Measurements from ENCODE around the gene SCN3A.

Gene SCN3A

GRCh38 chr2:165203689-165204559 lies at the start of gene SCN3A:
SCN3A (minus strand) TSS chr2:165204050; CDS start chr2:165176394, 27,656 bp downstream.
- DNase-seq, result no peak

GRCh38 chr2:165253178-165253577 lies 49.3 kb upstream of the SCN3A start:
- no peak for DNase-seq

- no peak for DNase-seq
Observed at GRCh38 chr2:165251366-165251765, 47.5 kb upstream of the SCN3A start.

- no peak for DNase-seq
Observed at GRCh38 chr2:165248238-165248637, 44.4 kb upstream of the SCN3A start.

GRCh38 chr2:165245081-165245793 lies 41.4 kb upstream of the SCN3A start:
- DNase-seq, result no peak

- no peak for DNase-seq
Observed at GRCh38 chr2:165240916-165241315, 37.1 kb upstream of the SCN3A start.

- no peak for DNase-seq
Observed at GRCh38 chr2:165239856-165240515, 36.1 kb upstream of the SCN3A start.

GRCh38 chr2:165239230-165239629 lies 35.4 kb upstream of the SCN3A start, which contains the start of gene SCN2A:
SCN2A (plus strand) TSS chr2:165239414; CDS start chr2:165295824, 56,410 bp downstream.
- no peak for DNase-seq

GRCh38 chr2:165238295-165238694 lies 34.4 kb upstream of the SCN3A start:
- no peak for DNase-seq

GRCh38 chr2:165237056-165237455 lies 33.2 kb upstream of the SCN3A start:
- no peak for DNase-seq

GRCh38 chr2:165227571-165227970 lies 23.7 kb upstream of the SCN3A start:
- no peak for DNase-seq

GRCh38 chr2:165224941-165225340 lies 21.1 kb upstream of the SCN3A start:
- no peak for DNase-seq

GRCh38 chr2:165219481-165219880 lies 15.6 kb upstream of the SCN3A start:
- no peak for DNase-seq

- no peak for DNase-seq
Observed at GRCh38 chr2:165214093-165214492, 10.2 kb upstream of the SCN3A start.

GRCh38 chr2:165208094-165208493 lies 4.2 kb upstream of the SCN3A start:
- DNase-seq, result no peak

GRCh38 chr2:165205865-165206264 lies 2.0 kb upstream of the SCN3A start:
- no peak for DNase-seq

- DNase-seq, result no peak
Observed at GRCh38 chr2:165202239-165202638, 1.6 kb downstream of the SCN3A start.

- no peak for DNase-seq
Observed at GRCh38 chr2:165198181-165198580, 5.7 kb downstream of the SCN3A start.

GRCh38 chr2:165197346-165197745 lies 6.5 kb downstream of the SCN3A start:
- no peak for DNase-seq

- no peak for DNase-seq
Observed at GRCh38 chr2:165196411-165196810, 7.4 kb downstream of the SCN3A start.

GRCh38 chr2:165193178-165193777 lies 10.6 kb downstream of the SCN3A start:
- no peak for DNase-seq

- DNase-seq, result no peak
Observed at GRCh38 chr2:165192729-165193128, 11.1 kb downstream of the SCN3A start.

- no peak for DNase-seq
Observed at GRCh38 chr2:165191096-165191728, 12.6 kb downstream of the SCN3A start.

Measured in activated naive CD4-positive, alpha-beta T cell treated with anti-CD3 and anti-CD28 coated beads, Interleukin-2, amount 50 U/mL, for 16 hours (primary cell).